HepG2 (cell line): ENCODE data around the gene PPP1R12A. TPM values are rescaled to one million over a fixed set of nuclear protein-coding genes. Genes with fewer than 3 reads are reported as not detected.

Source experiments
- ATAC-seq: fragments of 200-7000 bp; cut with Tn5 transposase; 3 replicates; pipeline ENCODE4 v1.9.1; 2020; ENCODE audit warnings: mild to moderate bottlenecking, moderate library complexity
- BruUV-seq: library from RNA; stranded (reverse); fragments of 400-500 nt; replicated peaks from 2 replicates; lab custom pipeline; 2021; lab: Mats Ljungman, UMichigan
- CTCF ChIA-PET: fragments of 300-600 bp; formaldehyde crosslinking; extraction: SDS; loops from one replicate; lab custom pipeline; 2021; ENCODE audit warnings: low total read pairs, inconsistent platforms, low intra/inter-chr PET ratio; lab: Yijun Ruan, JAX
- POLR2A ChIA-PET: fragments of 350-600 bp; sonication (Branson Sonifier 250); formaldehyde crosslinking; loops from one replicate; lab custom pipeline; 2020; ENCODE audit warnings: antibody characterized with exemption, inconsistent platforms; lab: Yijun Ruan, JAX
- DNase-seq: peaks from one replicate; pipeline ENCODE4 v3.0.0-alpha.2; 2015; ENCODE audit warnings: low spot score
- FAIRE-seq: peaks from 3 replicates; lab custom pipeline; 2011; peaks lifted over from hg19 to GRCh38; lab: Jason Lieb, UNC
- H2AFZ ChIP-seq: one replicate; pipeline ENCODE4 v1.6.1; 2011; ENCODE audit warnings: low read length, inconsistent platforms
- H3K27ac ChIP-seq: fragments of 300-600 bp; 3 replicates; pipeline ENCODE4 v1.8.0; 2011; ENCODE audit warnings: mixed run types, mild to moderate bottlenecking, mixed read lengths, low read length, inconsistent platforms; ENCODE audit not compliant: insufficient read depth; ENCODE audit errors: extremely low read length
- H3K27me3 ChIP-seq, 2 experiments: fragments of 200-600 bp in 1 of 2; 2 replicates in 1 of 2; 3 replicates in 1 of 2; pipeline versions ENCODE4 v1.6.0 to v1.8.0; 2011; ENCODE audit warnings: low read length in 2 of 2, mild to moderate bottlenecking in 2 of 2, moderate library complexity in 2 of 2, inconsistent platforms in 1 of 2; ENCODE audit not compliant: insufficient read depth in 2 of 2, control insufficient read depth in 1 of 2
- H3K36me3 ChIP-seq, 2 experiments: fragments of 200-600 bp in 1 of 2; replicated peaks in 1 of 2; 2 replicates in 1 of 2; 3 replicates in 1 of 2; pipeline versions ENCODE4 v1.5.1 to v1.8.0; 2011; ENCODE audit warnings: low read length in 2 of 2, inconsistent platforms in 1 of 2; ENCODE audit not compliant: insufficient read depth in 2 of 2, control insufficient read depth in 1 of 2
- H3K4me1 ChIP-seq: 2 replicates; pipeline ENCODE4 v1.5.1; 2012; ENCODE audit warnings: low read length, inconsistent platforms; ENCODE audit not compliant: insufficient read depth
- H3K4me2 ChIP-seq: 2 replicates; pipeline ENCODE4 v1.6.0; 2011; ENCODE audit warnings: low read depth, low read length, inconsistent platforms
- H3K4me3 ChIP-seq, 3 experiments: fragments of 200-600 bp in 1 of 3; sonication (generic), shearing (Covaris generic) in 1 of 3; replicated peaks in 1 of 3; 2 replicates each; pipeline ENCODE4 v1.5.1; 2011 to 2016; ENCODE audit warnings: low read length in 3 of 3, inconsistent platforms in 2 of 3, low read depth in 2 of 3, mild to moderate bottlenecking in 2 of 3, control low read depth in 1 of 3, mixed read lengths in 1 of 3; ENCODE audit not compliant: insufficient read depth in 1 of 3
- H3K79me2 ChIP-seq: one replicate; pipeline ENCODE4 v1.6.1; 2011; ENCODE audit warnings: low read length, inconsistent platforms; ENCODE audit not compliant: insufficient read depth
- H3K9ac ChIP-seq: 2 replicates; pipeline ENCODE4 v1.6.0; 2011; ENCODE audit warnings: mild to moderate bottlenecking, low read depth, low read length, inconsistent platforms; ENCODE audit not compliant: insufficient read depth
- H3K9me3 ChIP-seq: 2 replicates; pipeline ENCODE4 v1.5.1; 2012; ENCODE audit warnings: mild to moderate bottlenecking, low read length
- H4K20me1 ChIP-seq: 2 replicates; pipeline ENCODE4 v1.6.0; 2011; ENCODE audit warnings: inconsistent platforms, mild to moderate bottlenecking, low read length, moderate library complexity; ENCODE audit not compliant: insufficient read depth
- KMT2A ChIP-seq: sonication (generic); formaldehyde crosslinking; IDR thresholded peaks from 2 replicates; pipeline ENCODE4 v1.4.0; 2020; ENCODE audit warnings: missing genetic modification reagents
- MAFK ChIP-seq, 2 experiments: IDR thresholded peaks in 1 of 2; conservative IDR thresholded peaks in 1 of 2; 2 replicates each; pipeline ENCODE4 v1.6.1; 2011; ENCODE audit warnings: improper control_type of control experiment in 2 of 2, low read length in 2 of 2
- SRSF1 ChIP-seq: fragments of 200-400 bp; formaldehyde crosslinking; optimal IDR thresholded peaks from 2 replicates; pipeline ENCODE3; 2017; ENCODE audit warnings: mild to moderate bottlenecking, low read depth, low read length, moderate library complexity
- TBL1XR1 ChIP-seq: fragments of 150-350 bp; IDR thresholded peaks from 2 replicates; pipeline ENCODE4 v1.6.1; 2014; ENCODE audit warnings: borderline replicate concordance, low read length; ENCODE audit not compliant: partially characterized antibody
- ZNF282 ChIP-seq: fragments of 450-650 bp; IDR thresholded peaks from 2 replicates; pipeline ENCODE4 v1.6.1; 2018; ENCODE audit not compliant: partially characterized antibody
- ZNF354B ChIP-seq: sonication (generic); formaldehyde crosslinking; IDR thresholded peaks from 2 replicates; pipeline ENCODE4 v1.8.0; 2022; ENCODE audit warnings: mild to moderate bottlenecking, missing genetic modification reagents
- ZNF44 ChIP-seq: sonication (generic); formaldehyde crosslinking; IDR thresholded peaks from 2 replicates; pipeline ENCODE4 v1.5.1; 2020; ENCODE audit warnings: mild to moderate bottlenecking, missing genetic modification reagents
- ZNF570 ChIP-seq: sonication (generic); formaldehyde crosslinking; IDR thresholded peaks from 2 replicates; pipeline ENCODE4 v1.4.0; 2020; ENCODE audit warnings: mild to moderate bottlenecking, missing genetic modification reagents, borderline replicate concordance
- ZNF777 ChIP-seq: sonication (generic); formaldehyde crosslinking; IDR thresholded peaks from 2 replicates; pipeline ENCODE4 v1.4.0; 2020; ENCODE audit warnings: missing genetic modification reagents
- WGBS: methylation state at CpG from one replicate; pipeline ENCODE4 v1.1.6; 2017; ENCODE audit warnings: low lambda C conversion rate; 5-methylcytosine and 5-hydroxymethylcytosine counted together
- in situ Hi-C: cut with HindIII; loops from 2 replicates; pipeline ENCODE4 v1.10.0; 2017; ENCODE audit warnings: low pct_unique_long_range_greater_than_20kb; ENCODE audit not compliant: extremely low pct_ligation_motif_present
- intact Hi-C: fragments of 100-400 bp; cut with micrococcal nuclease; formaldehyde crosslinking; loops from one replicate; pipeline ENCODE4 v1.10.0; 2022; ENCODE audit not compliant: unreplicated experiment
- polyA plus RNA-seq, 8 experiments: library from polyadenylated mRNA; depleted of rRNA in 3 of 8; stranded (reverse) in 7 of 8; unstranded in 1 of 8; fragments of >200 nt; fragmentation: Illumina TruSeq in 4 of 8; extraction: Trizol in 4 of 8; gene quantifications; 2 replicates each; pipeline versions ENCODE4 v1.2.1 to v1.2.3, GENCODE V29; 2011 to 2016; ENCODE audit warnings: low read depth in 4 of 8, missing spikeins in 1 of 8, mixed read lengths in 1 of 8; ENCODE audit not compliant: insufficient read depth in 1 of 8
- total RNA-seq, 5 experiments: library from RNA; depleted of rRNA; stranded (reverse); fragments of >200 nt; fragmentation: Illumina TruSeq; extraction: Trizol; gene quantifications; 2 replicates each; pipeline ENCODE4 v1.2.3, GENCODE V29; 2016; ENCODE audit warnings: low read depth in 1 of 5

PPP1R12A gene
- total and polyA plus RNA-seq, 2 of the 13 experiments (the other 11 are each of a cell fraction or from before 2014, with no cell fraction given), result 23.8 to 50.0 TPM

GRCh38 chr12:79857675-79858074 lies 77.2 kb downstream of the PPP1R12A start:
- Histone ChIP-seq H2AFZ (no peak overlapping the region), H3K79me2 (peaks cover 28% of the 10 kb centered on the region), H3K27me3 (no peaks in the 10 kb centered on the region), H3K27ac (no peak overlapping the region), H3K9ac (no peak overlapping the region), H4K20me1 (0 out of 2 replicates have a peak, but pooled peaks cover 5% of the 10 kb centered on the region), H3K4me3 (no peak overlapping the region), H3K9me3 (no peaks in the 10 kb centered on the region), H3K36me3 (peaks cover 0 to 3% of the 10 kb centered on the region in 2 experiments; a peak in 1 of 5 replicates), H3K4me2 (no peak overlapping the region), H3K4me1 (peaks cover 8% of the 10 kb centered on the region)
- DNase-seq (no peak), FAIRE-seq (no peak), ATAC-seq (no peak)
- POLR2A ChIA-PET, result no interaction called here
- no TSS peak for BruUV-seq
- WGBS, result 47% methylated on average over 2 of the region's 2 CpGs
- TF ChIP-seq ZNF44 (no peak), KMT2A (CRISPR knock-in tag) (no peak), SRSF1 (no peak), ZNF354B (CRISPR knock-in tag) (no peak), ZNF777 (no peak)
- in situ Hi-C loops (no loop called here), intact Hi-C loops (no loop called here)
- CTCF ChIA-PET, result no interaction called here

- no peak for FAIRE-seq
- H3K9ac ChIP-seq, result no peak overlapping the region
- TF ChIP-seq ZNF282, result no peak
- TF ChIP-seq TBL1XR1, result no peak
- peak in 1 of 2 experiments; percentile 17; a peak in 1 of 4 replicates for TF ChIP-seq MAFK (conservative IDR thresholded peaks at IDR 0.05 in 1 of 2, IDR thresholded peaks at IDR 0.05 in 1 of 2; ENCODE audit: low read length in 2 of 2)
- no peak for TF ChIP-seq ZNF570
- TF ChIP-seq, all 625 proteins: peak for 1
- BruUV-seq, result no TSS peak
- H3K4me2 ChIP-seq, result no peak overlapping the region
- H3K27me3 ChIP-seq, result no peaks in the 10 kb centered on the region
- H3K27ac ChIP-seq, result no peak overlapping the region
- in situ Hi-C loops (no loop called here), intact Hi-C loops (no loop called here)
- H3K36me3 ChIP-seq, result no peaks in the 10 kb centered on the region; a peak in 2 of 5 replicates
- peaks cover 20% of the 10 kb centered on the region for H3K79me2 ChIP-seq
- ATAC-seq, result no peak
- no peaks in the 10 kb centered on the region for H4K20me1 ChIP-seq
- no peak for DNase-seq
- H2AFZ ChIP-seq, result no peak overlapping the region
- 100% methylated on average over 1 of the region's 1 CpG for WGBS
- CTCF ChIA-PET, result no interaction called here
- H3K4me1 ChIP-seq, result no peaks in the 10 kb centered on the region; the same call in 1 of the 2 replicates
- POLR2A ChIA-PET, result no interaction called here
- no peak overlapping the region for H3K4me3 ChIP-seq
- no peaks in the 10 kb centered on the region for H3K9me3 ChIP-seq
Observed at GRCh38 chr12:79850610-79851299, 84.1 kb downstream of the PPP1R12A start.
